ENCODE data around the gene INSIG2.
"Not testable (repeated sequence)": the region's sequence is repeated elsewhere in the genome, so short reads cannot be mapped to it uniquely, and the experiment has no call there.

INSIG2 gene

GRCh38 chr2:118084491-118085089, 3.7 kb upstream of the INSIG2 start:
- H3K36me3 ChIP-seq (ENCODE audit: control insufficient read depth in 1 of 2, insufficient read depth in 2 of 2, low read length in 2 of 2), result no peaks in the 10 kb centered on the region
- H3K9ac ChIP-seq (ENCODE audit: low read depth in 1 of 2, low read length in 2 of 2), result no peak overlapping the region
- peaks cover 23 to 25% of the 10 kb centered on the region in 2 donors for H3K4me1 ChIP-seq (ENCODE audit: control insufficient read depth in 1 of 2, insufficient read depth in 2 of 2, low read length in 2 of 2)
- no peaks in the 10 kb centered on the region for H3K9me3 ChIP-seq (ENCODE audit: control insufficient read depth in 1 of 2, low read length in 2 of 2)
- no peak overlapping the region for H3K27ac ChIP-seq (ENCODE audit: low read depth, low read length)
- H3K27me3 ChIP-seq (ENCODE audit: control insufficient read depth in 1 of 2, insufficient read depth in 2 of 2, low read length in 2 of 2), result no peaks in the 10 kb centered on the region
- no peak overlapping the region for H3K4me3 ChIP-seq (ENCODE audit: low read depth in 1 of 2, low read length in 2 of 2)

GRCh38 chr2:118085173-118086023, 2.9 kb upstream of the INSIG2 start:
- peaks cover 24 to 32% of the 10 kb centered on the region in 2 donors for H3K4me1 ChIP-seq (ENCODE audit: control insufficient read depth in 1 of 2, insufficient read depth in 2 of 2, low read length in 2 of 2)

GRCh38 chr2:118086024-118086633, 2.1 kb upstream of the INSIG2 start:
- Histone ChIP-seq H3K27me3 (ENCODE audit: control insufficient read depth in 1 of 2, insufficient read depth in 2 of 2, low read length in 2 of 2) (no peaks in the 10 kb centered on the region), H3K36me3 (ENCODE audit: control insufficient read depth in 1 of 2, insufficient read depth in 2 of 2, low read length in 2 of 2) (no peaks in the 10 kb centered on the region), H3K4me1 (ENCODE audit: control insufficient read depth in 1 of 2, insufficient read depth in 2 of 2, low read length in 2 of 2) (peaks cover 31 to 32% of the 10 kb centered on the region in 2 donors), H3K27ac (ENCODE audit: low read depth, low read length) (no peak overlapping the region), H3K4me3 (ENCODE audit: low read depth in 1 of 2, low read length in 2 of 2) (no peak overlapping the region), H3K9me3 (ENCODE audit: control insufficient read depth in 1 of 2, low read length in 2 of 2) (no peaks in the 10 kb centered on the region), H3K9ac (ENCODE audit: low read depth in 1 of 2, low read length in 2 of 2) (no peak overlapping the region)

More at GRCh38 chr2:118085173-118086023, 2.9 kb upstream of the INSIG2 start:
- Histone ChIP-seq H3K36me3 (ENCODE audit: control insufficient read depth in 1 of 2, insufficient read depth in 2 of 2, low read length in 2 of 2) (no peaks in the 10 kb centered on the region), H3K9me3 (ENCODE audit: control insufficient read depth in 1 of 2, low read length in 2 of 2) (no peaks in the 10 kb centered on the region), H3K27me3 (ENCODE audit: control insufficient read depth in 1 of 2, insufficient read depth in 2 of 2, low read length in 2 of 2) (no peaks in the 10 kb centered on the region), H3K4me3 (ENCODE audit: low read depth in 1 of 2, low read length in 2 of 2) (peak overlapping the region in 1 of 2 donors; percentile 41), H3K9ac (ENCODE audit: low read depth in 1 of 2, low read length in 2 of 2) (no peak overlapping the region), H3K27ac (ENCODE audit: low read depth, low read length) (no peak overlapping the region)

- no peaks in the 10 kb centered on the region for H3K36me3 ChIP-seq (ENCODE audit: control insufficient read depth in 1 of 2, insufficient read depth in 2 of 2, low read length in 2 of 2)
- H3K9me3 ChIP-seq (ENCODE audit: control insufficient read depth in 1 of 2, low read length in 2 of 2), result no peaks in the 10 kb centered on the region
- H3K4me3 ChIP-seq (ENCODE audit: low read depth in 1 of 2, low read length in 2 of 2), result peak overlapping the region; percentile 94 to 96
- peak overlapping the region; percentile 24 for H3K27ac ChIP-seq (ENCODE audit: low read depth, low read length)
- H3K27me3 ChIP-seq (ENCODE audit: control insufficient read depth in 1 of 2, insufficient read depth in 2 of 2, low read length in 2 of 2), result no peaks in the 10 kb centered on the region
- H3K9ac ChIP-seq (ENCODE audit: low read depth in 1 of 2, low read length in 2 of 2), result peak overlapping the region; percentile 90
- peaks cover 31 to 33% of the 10 kb centered on the region in 2 donors for H3K4me1 ChIP-seq (ENCODE audit: control insufficient read depth in 1 of 2, insufficient read depth in 2 of 2, low read length in 2 of 2)
Measured at GRCh38 chr2:118089139-118089800, 999 bp downstream of the INSIG2 start.

GRCh38 chr2:118090387-118091139, 2.3 kb downstream of the INSIG2 start:
- peaks cover 20 to 26% of the 10 kb centered on the region in 2 donors for H3K4me1 ChIP-seq (ENCODE audit: control insufficient read depth in 1 of 2, insufficient read depth in 2 of 2, low read length in 2 of 2)
- no peaks in the 10 kb centered on the region for H3K36me3 ChIP-seq (ENCODE audit: control insufficient read depth in 1 of 2, insufficient read depth in 2 of 2, low read length in 2 of 2)
- H3K4me3 ChIP-seq (ENCODE audit: low read depth in 1 of 2, low read length in 2 of 2), result peak overlapping the region in 1 of 2 donors; percentile 96
- H3K9me3 ChIP-seq (ENCODE audit: control insufficient read depth in 1 of 2, low read length in 2 of 2), result no peaks in the 10 kb centered on the region
- no peak overlapping the region for H3K9ac ChIP-seq (ENCODE audit: low read depth in 1 of 2, low read length in 2 of 2)
- no peak overlapping the region for H3K27ac ChIP-seq (ENCODE audit: low read depth, low read length)
- no peaks in the 10 kb centered on the region for H3K27me3 ChIP-seq (ENCODE audit: control insufficient read depth in 1 of 2, insufficient read depth in 2 of 2, low read length in 2 of 2)

- no peak overlapping the region for H3K27ac ChIP-seq (ENCODE audit: low read depth, low read length)
Measured at GRCh38 chr2:118091140-118091478, 2.8 kb downstream of the INSIG2 start.

GRCh38 chr2:118091631-118092030, 3.4 kb downstream of the INSIG2 start:
- H3K27ac ChIP-seq (ENCODE audit: low read depth, low read length), result no peak overlapping the region

More at GRCh38 chr2:118091140-118091478, 2.8 kb downstream of the INSIG2 start:
- no peak overlapping the region for H3K9ac ChIP-seq (ENCODE audit: low read depth in 1 of 2, low read length in 2 of 2)
- no peaks in the 10 kb centered on the region for H3K27me3 ChIP-seq (ENCODE audit: control insufficient read depth in 1 of 2, insufficient read depth in 2 of 2, low read length in 2 of 2)
- no peaks in the 10 kb centered on the region for H3K9me3 ChIP-seq (ENCODE audit: control insufficient read depth in 1 of 2, low read length in 2 of 2)
- H3K36me3 ChIP-seq (ENCODE audit: control insufficient read depth in 1 of 2, insufficient read depth in 2 of 2, low read length in 2 of 2), result no peaks in the 10 kb centered on the region
- no peak overlapping the region for H3K4me3 ChIP-seq (ENCODE audit: low read depth in 1 of 2, low read length in 2 of 2)
- H3K4me1 ChIP-seq (ENCODE audit: control insufficient read depth in 1 of 2, insufficient read depth in 2 of 2, low read length in 2 of 2), result peaks cover 16 to 24% of the 10 kb centered on the region in 2 donors

GRCh38 chr2:118094102-118094501, 5.8 kb downstream of the INSIG2 start:
- not testable (repeated sequence) for H3K27me3 ChIP-seq (ENCODE audit: control insufficient read depth in 1 of 2, insufficient read depth in 2 of 2, low read length in 2 of 2); H3K4me3 ChIP-seq (ENCODE audit: low read depth in 1 of 2, low read length in 2 of 2); H3K27ac ChIP-seq (ENCODE audit: low read depth, low read length); H3K9me3 ChIP-seq (ENCODE audit: control insufficient read depth in 1 of 2, low read length in 2 of 2); H3K9ac ChIP-seq (ENCODE audit: low read depth in 1 of 2, low read length in 2 of 2)
- H3K4me1 ChIP-seq (ENCODE audit: control insufficient read depth in 1 of 2, insufficient read depth in 2 of 2, low read length in 2 of 2), result peaks cover 10 to 12% of the 10 kb centered on the region in 2 donors
- peaks cover 0 to 11% of the 10 kb centered on the region in 2 donors for H3K36me3 ChIP-seq (ENCODE audit: control insufficient read depth in 1 of 2, insufficient read depth in 2 of 2, low read length in 2 of 2)

More at GRCh38 chr2:118091631-118092030, 3.4 kb downstream of the INSIG2 start:
- peaks cover 0 to 2% of the 10 kb centered on the region in 2 donors for H3K36me3 ChIP-seq (ENCODE audit: control insufficient read depth in 1 of 2, insufficient read depth in 2 of 2, low read length in 2 of 2)
- no peaks in the 10 kb centered on the region for H3K27me3 ChIP-seq (ENCODE audit: control insufficient read depth in 1 of 2, insufficient read depth in 2 of 2, low read length in 2 of 2)
- H3K9me3 ChIP-seq (ENCODE audit: control insufficient read depth in 1 of 2, low read length in 2 of 2), result no peaks in the 10 kb centered on the region
- peaks cover 11 to 19% of the 10 kb centered on the region in 2 donors for H3K4me1 ChIP-seq (ENCODE audit: control insufficient read depth in 1 of 2, insufficient read depth in 2 of 2, low read length in 2 of 2)
- H3K9ac ChIP-seq (ENCODE audit: low read depth in 1 of 2, low read length in 2 of 2), result no peak overlapping the region
- no peak overlapping the region for H3K4me3 ChIP-seq (ENCODE audit: low read depth in 1 of 2, low read length in 2 of 2)

GRCh38 chr2:118094503-118094902, 6.2 kb downstream of the INSIG2 start:
- H3K36me3 ChIP-seq (ENCODE audit: control insufficient read depth in 1 of 2, insufficient read depth in 2 of 2, low read length in 2 of 2), result peaks cover 0 to 11% of the 10 kb centered on the region in 2 donors
- H3K9ac ChIP-seq (ENCODE audit: low read depth in 1 of 2, low read length in 2 of 2), result no peak overlapping the region
- peaks cover 10 to 12% of the 10 kb centered on the region in 2 donors for H3K4me1 ChIP-seq (ENCODE audit: control insufficient read depth in 1 of 2, insufficient read depth in 2 of 2, low read length in 2 of 2)
- no peak overlapping the region for H3K27ac ChIP-seq (ENCODE audit: low read depth, low read length)
- no peaks in the 10 kb centered on the region for H3K9me3 ChIP-seq (ENCODE audit: control insufficient read depth in 1 of 2, low read length in 2 of 2)
- no peaks in the 10 kb centered on the region for H3K27me3 ChIP-seq (ENCODE audit: control insufficient read depth in 1 of 2, insufficient read depth in 2 of 2, low read length in 2 of 2)
- no peak overlapping the region for H3K4me3 ChIP-seq (ENCODE audit: low read depth in 1 of 2, low read length in 2 of 2)

All from duodenal mucosa (tissue), 2 donors.